ENCODE data around the gene ALDH3B2. TPM values are rescaled to one million over a fixed set of nuclear protein-coding genes. Genes with fewer than 3 reads are reported as not detected.

Gene ALDH3B2
- total RNA-seq, 1 experiment from 2014 or later = not detected

DNA sequence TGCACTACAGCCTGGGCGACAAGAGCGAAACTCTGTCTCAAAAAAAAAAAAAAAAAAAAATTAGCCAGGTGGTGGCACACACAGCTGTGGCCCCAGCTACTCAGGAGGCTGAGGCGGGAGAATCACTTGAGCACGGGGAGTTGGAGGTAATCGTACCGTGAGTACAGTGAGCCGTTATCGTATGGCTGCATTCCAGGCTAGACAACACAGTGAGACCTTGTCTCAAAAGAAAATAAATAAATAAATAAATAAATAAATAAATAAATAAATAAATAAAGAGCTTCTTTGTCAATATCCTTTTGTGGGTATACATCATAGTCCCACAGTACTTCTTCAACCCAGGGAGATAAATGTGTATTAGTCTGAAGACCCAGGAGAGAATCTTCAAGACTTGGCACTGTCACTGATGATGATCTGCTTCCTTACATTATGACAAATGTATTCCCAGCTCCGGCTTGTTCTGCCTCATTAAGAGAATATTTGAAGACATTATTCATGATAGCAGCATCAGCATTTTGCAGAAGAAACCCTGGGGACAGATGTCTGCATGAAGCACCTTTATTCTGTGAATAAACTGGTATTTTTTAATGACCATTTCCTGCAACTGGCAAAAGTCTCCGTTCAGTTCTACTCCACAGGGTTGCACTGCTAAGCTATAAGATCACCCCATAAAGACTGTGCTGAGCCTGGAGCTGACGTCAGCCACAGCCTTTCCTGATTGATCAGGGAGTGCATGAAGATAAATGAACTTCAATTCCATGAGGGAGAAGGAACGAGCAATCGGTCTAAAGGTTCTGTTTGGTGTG, 22.2 kb downstream of the ALDH3B2 start:
- Histone ChIP-seq H3K4me3 (no peak overlapping the region), H3K36me3 (no peaks in the 10 kb centered on the region), H3K27me3 (no peaks in the 10 kb centered on the region), H3K9me3 (0 out of 2 replicates have a peak, but pooled peaks cover 2% of the 10 kb centered on the region)
- no peak for DNase-seq

DNA sequence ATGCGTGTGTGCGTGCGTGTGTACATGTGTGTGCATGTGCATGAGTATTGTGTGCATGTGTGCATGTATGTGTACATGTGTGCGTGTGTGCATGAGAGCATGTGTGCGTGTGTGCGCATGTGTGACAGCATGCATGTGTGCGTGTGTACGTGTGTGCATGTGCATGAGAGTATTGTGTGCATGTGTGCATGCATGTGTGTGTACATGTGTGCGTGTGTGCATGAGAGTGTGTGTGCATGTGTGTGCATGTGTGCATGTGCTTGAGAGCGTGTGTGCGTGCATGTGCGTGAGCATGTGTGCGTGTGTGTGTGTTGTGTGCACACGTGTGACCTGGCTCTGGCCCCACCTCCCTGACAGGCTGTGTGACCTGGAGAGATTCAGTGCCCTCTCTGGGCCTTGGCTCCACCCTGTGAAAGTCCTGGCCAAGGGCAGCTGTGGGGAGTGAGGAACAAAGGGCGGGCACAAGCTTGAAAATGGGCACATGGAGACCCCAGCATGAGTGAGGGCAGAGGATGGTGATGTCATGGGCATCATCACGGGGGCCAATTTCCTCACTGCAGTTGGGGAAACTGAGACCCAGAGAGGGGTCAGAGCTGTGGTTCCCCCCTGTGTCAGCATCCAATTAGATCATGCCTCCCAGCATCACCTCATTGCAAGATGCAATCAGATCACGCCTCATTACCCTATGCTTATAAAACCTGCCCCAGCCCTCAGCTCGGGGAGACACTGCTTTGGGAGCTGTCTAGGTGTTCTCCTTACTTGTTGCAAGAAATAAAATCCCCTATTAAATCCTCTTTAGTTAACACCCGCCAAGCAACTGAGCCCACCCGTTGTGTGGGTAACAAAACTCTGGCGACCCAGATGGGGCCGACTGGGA, 24.6 kb downstream of the ALDH3B2 start:
- no peaks in the 10 kb centered on the region for H3K27me3 ChIP-seq
- DNase-seq = no peak
- H3K9me3 ChIP-seq = no peaks in the 10 kb centered on the region
- H3K4me3 ChIP-seq = peak overlapping the region; percentile 52
- no peaks in the 10 kb centered on the region for H3K36me3 ChIP-seq

DNA sequence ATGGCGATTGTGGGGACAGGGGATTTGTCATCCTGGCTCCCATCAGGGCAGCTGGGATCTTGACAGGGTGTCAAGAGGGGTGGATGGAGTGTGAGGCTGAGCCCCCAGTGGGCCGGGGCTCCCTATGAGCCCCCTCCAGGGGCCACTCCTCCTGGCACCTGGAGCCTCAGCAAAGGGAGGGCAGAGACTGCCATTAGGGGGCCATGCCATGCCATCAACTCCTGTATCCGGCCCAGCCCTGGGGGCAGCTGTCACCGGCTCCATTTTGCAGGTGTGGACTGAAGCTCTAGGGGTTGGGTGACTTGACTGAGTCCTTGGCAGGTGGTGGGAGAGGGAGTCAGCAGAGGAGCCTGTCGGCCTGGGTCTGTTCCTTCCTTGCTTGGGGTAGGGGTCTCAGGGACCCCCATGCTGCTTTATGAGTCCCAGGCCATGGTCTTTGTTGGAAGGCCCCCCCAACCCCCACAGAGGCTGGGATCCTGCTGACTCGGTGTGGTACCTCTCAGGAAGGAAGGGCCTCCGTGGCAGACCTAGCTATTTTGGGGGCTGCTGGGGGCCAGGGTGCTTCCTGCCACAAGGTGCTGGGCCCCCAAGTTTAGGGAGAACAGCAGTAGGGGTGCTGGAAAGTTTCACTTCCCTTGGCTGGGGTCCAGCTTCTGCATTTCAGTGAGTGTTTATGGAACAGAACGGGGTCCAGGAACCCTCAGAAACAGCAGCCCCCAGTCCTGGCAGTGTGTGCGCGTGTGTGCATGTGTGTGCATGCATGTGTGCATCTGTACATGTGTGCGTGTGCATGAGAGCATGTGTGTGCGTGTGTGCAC, 25.4 kb downstream of the ALDH3B2 start:
- Histone ChIP-seq H3K27me3 (no peaks in the 10 kb centered on the region), H3K36me3 (no peaks in the 10 kb centered on the region), H3K4me3 (no peak overlapping the region), H3K9me3 (no peaks in the 10 kb centered on the region)
- DNase-seq = no peak

DNA sequence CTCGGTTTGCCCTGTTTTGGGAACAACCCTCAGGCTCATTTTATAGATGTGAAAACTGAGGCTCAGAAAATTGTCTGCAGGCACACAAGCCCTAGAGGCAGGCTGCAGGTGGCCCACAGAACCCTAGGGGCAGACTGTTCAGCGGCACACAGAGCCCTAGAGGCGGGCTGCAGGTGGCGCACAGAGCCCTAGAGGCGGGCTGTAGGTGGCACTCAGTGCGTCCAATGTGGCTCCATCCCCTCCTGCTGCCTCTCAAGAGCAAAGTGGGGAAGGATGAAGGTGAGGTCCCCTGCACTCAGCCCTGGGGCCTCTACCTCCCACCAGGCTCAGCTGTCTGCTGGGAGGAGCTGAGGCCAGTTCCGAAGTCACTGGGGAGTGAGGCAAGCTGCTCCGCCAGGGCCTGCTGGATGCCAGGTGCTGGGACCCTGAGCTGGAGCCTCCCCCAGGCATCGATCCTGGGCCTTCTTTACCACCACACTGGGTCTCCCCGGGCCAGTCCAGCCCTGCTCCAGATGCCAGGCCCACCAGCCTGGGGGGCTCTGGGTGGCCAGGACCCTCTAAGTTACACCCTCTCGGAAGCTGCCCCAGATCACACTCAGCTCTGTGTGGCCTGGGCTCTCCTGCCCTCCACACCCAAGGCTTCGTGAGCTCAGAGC, 26.2 kb downstream of the ALDH3B2 start:
- Histone ChIP-seq H3K4me3 (no peak overlapping the region), H3K27me3 (no peaks in the 10 kb centered on the region), H3K9me3 (no peaks in the 10 kb centered on the region), H3K36me3 (no peaks in the 10 kb centered on the region)
- DNase-seq = no peak

DNA sequence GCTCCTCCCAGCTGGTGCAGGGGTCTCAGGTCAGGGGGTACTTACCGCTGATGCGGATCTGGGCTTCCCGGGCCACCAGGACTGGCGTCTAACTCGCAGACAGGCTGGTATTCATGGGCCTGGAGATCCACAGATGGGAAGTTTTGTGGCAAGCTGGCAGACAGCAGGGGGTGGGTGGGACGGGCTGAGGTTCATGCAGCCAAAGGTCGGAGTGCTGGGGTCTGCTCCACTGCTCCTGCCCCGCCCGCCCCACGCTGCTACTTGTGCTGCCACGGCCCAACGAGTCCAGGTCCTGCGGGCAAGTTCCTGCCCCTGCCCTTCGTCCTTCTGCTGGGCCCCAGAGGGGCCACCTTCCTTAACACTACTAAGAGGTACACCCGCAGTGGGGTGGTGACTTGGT, 27.0 kb downstream of the ALDH3B2 start:
- Histone ChIP-seq H3K9me3 (no peaks in the 10 kb centered on the region), H3K4me3 (no peak overlapping the region), H3K27me3 (no peaks in the 10 kb centered on the region), H3K36me3 (no peaks in the 10 kb centered on the region)
- DNase-seq = no peak

DNA sequence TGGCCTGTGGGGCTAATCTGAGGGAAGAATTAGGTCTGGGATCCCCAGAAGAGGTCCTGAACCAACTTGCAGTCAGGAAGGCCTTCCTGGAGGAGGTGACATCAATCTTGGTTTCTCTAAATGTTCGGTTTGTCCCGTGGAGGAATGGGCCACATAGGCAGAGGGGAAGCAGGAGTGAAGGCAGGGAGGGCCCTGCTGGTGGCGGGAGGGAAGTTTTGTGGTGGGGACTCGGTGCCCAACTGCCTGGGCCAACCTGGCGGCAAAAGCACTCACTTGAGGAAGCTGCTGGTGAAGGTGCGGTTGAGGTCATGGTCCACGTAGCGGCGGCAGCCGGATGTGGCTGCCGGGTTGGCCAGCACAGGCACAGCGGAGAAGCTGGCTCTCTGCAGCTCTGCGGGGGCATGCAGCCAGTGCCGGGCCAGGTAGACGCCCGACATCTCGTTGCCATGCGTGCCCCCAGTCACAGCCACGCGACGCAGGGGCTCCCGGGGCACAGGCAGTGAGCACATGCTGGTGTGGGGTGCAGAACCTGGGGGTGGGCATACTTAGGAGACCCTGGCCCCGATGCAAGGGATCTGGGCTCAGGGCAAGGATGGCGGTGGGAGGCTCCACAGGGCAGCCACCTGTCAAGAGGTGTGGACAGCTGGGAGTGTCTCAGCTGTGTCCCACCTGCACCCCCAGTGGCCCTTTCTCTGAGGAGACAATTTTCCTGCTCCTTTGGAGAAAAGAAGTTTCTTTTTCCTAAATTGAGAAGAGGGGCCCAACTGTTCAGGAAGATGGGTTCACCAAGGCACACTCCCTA, 27.7 kb downstream of the ALDH3B2 start:
- no peak for DNase-seq
- Histone ChIP-seq H3K4me3 (no peak overlapping the region), H3K36me3 (no peaks in the 10 kb centered on the region), H3K27me3 (no peaks in the 10 kb centered on the region), H3K9me3 (no peaks in the 10 kb centered on the region)

DNA sequence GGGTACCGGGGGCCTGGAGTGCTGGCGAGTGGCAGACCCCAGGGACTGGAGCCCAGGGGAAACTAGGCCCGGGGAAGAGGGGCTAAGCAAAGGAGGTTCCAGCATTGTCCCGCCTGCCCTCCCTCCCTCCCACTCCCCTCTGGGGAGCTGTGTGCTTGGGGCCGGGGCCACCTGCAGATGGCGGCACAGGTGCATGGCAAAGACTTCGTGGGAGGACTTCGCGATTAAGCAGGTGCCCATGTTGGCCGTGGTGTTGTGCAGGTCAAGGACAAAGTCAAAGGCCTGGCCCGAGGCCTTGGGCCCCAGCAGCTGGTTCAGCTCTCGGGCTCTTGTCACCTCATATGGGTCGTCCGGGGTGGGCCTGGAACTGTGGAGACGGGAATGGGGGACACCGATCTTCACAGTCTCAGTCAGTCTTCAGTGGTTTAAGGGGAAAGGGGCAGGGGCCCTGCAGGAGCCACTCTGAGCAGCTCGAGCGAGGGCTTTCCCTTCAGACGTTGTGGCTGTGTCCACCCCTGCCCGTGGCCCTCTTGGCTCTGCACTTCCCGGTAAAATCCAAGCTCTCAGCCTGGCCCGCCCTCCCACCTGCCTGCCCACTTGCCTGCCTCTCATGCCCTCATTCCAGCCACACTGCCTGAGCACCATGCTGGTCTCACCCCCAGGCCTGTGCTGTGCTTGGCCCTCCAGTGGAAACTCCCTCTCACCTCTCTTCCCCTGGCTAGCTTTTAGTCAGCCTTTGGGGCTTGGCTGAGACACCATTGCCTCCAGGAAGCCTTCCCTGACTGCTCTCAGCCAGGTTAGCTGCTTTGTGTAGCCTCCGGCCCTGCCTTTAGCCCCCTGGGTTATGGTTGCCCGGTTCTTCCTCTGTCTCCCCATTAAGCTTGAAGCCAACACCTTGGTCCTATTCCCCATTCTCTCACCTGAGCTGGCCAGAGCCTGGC, 28.6 kb downstream of the ALDH3B2 start:
- Histone ChIP-seq H3K36me3 (no peaks in the 10 kb centered on the region), H3K9me3 (no peaks in the 10 kb centered on the region), H3K27me3 (no peaks in the 10 kb centered on the region), H3K4me3 (no peak overlapping the region)
- no peak for DNase-seq

DNA sequence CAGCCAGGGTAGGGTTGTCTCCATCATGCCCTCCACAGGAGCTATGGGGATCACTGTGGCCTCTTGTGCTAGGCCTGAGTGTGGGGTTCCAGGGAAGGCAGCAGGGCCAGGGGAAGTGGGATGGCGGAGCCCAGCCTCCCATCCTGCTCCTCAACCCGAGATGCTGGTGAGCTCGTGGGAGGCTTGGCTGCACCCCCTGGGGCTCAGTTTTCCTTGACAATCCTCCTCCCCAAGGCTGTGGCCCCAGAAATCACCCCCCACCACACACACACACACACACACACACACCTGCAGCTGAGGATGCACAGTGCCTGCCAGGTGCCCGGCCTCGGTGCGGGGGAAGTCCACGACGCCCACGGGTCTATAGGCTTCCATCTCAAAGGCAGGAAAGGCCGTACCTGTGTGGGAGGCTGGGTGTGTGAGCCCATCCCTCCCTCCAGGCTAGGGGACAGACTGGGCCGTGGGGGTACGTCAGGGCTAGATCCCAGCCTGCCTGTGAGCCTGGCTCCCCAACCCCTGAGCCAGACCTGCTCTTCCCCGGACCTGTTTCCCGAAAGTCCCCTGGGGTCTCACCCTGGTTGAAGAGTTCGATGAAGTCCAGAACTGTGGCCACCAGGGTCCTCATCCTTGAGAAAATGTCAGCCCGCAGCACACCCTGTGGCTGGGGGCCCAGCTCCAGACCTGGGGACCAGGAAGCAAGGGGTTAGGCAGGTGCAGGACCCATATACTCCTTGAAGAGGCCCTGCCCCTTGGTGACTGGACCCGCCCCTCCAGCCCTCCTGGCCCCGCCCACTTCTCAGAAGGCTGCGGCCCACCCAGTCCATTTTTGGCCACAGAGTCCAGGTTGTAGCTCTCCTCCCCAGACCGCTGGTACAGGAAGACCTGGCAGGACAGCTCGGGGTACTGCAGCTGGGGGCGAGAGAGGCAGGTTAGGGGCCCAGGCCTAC, 29.7 kb downstream of the ALDH3B2 start:
- Histone ChIP-seq H3K36me3 (no peaks in the 10 kb centered on the region), H3K27me3 (0 out of 2 replicates have a peak, but pooled peaks cover under 1% of the 10 kb centered on the region), H3K9me3 (no peaks in the 10 kb centered on the region), H3K4me3 (no peak overlapping the region)
- DNase-seq = no peak

DNA sequence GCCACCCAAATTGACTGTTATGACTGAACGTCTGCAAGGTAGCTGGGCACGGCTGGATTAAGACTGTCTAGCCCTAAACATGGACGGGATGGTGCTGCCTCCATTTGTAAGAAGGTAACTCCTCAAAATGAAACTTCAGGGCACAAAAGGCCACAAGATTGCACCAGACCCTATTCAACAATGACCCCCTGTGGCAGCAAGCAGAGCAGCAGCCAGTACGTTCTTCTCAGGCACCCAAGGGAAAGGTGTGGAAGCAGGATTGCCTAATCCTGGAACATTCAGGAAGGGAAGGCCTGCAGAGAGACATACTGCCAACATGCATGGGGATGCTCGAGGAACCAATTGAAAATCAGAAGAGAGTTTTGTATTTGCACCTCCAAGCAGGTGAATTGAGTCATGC, 30.4 kb downstream of the ALDH3B2 start:
- DNase-seq = no peak
- no peaks in the 10 kb centered on the region for H3K36me3 ChIP-seq
- no peaks in the 10 kb centered on the region for H3K9me3 ChIP-seq

DNA sequence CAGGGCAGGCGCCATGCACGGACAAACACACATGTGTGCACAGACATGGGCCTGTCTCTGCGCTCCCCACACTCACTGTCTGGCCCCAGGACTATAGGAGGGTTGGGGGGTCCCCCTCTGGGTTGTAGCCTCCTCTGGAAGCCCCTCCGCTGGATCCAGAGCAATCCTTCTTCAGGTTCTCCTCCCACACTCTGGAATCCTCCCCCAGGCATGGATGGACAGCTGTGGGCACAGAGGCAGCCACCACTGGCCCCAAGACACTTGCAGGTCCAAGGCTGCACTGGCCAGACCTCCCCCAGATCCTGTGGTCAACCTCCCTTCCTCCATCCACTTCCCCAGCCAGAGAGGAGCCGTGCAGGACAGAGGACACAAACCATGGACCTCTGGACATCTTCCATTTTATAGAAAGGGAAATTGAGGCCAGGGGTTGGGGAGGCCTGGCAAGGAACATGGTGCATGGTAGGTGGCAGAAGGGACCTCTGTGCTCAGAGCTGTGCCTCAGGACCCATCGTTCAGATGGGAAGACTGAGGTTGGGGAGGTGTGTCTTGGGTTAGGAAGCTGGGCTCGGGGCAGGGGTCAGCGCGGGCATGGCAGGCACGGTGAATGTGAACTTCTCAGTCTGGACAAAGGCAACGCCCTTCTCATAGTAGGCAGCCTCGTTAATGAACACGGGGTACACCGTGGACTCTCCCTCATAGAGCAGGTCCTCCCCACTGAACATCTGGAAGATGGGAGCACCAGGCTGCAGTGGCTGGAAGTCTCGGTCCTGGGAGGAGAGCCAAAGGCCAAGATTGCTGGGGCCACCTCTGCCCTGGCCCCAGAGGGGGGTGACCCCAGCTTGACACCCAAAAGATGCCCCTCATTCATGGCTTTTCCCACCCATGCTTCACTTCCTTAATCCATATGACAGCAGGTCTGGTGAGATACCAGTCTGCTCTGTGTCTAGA, 32.0 kb downstream of the ALDH3B2 start:
- no peak for DNase-seq
- Histone ChIP-seq H3K4me3 (no peak overlapping the region), H3K36me3 (no peaks in the 10 kb centered on the region), H3K9me3 (no peaks in the 10 kb centered on the region), H3K27me3 (0 out of 2 replicates have a peak, but pooled peaks cover 3% of the 10 kb centered on the region)

More for the DNA sequence above, 30.4 kb downstream of the ALDH3B2 start:
- Histone ChIP-seq H3K4me3 (no peak overlapping the region), H3K27me3 (0 out of 2 replicates have a peak, but pooled peaks cover 3% of the 10 kb centered on the region)

DNA sequence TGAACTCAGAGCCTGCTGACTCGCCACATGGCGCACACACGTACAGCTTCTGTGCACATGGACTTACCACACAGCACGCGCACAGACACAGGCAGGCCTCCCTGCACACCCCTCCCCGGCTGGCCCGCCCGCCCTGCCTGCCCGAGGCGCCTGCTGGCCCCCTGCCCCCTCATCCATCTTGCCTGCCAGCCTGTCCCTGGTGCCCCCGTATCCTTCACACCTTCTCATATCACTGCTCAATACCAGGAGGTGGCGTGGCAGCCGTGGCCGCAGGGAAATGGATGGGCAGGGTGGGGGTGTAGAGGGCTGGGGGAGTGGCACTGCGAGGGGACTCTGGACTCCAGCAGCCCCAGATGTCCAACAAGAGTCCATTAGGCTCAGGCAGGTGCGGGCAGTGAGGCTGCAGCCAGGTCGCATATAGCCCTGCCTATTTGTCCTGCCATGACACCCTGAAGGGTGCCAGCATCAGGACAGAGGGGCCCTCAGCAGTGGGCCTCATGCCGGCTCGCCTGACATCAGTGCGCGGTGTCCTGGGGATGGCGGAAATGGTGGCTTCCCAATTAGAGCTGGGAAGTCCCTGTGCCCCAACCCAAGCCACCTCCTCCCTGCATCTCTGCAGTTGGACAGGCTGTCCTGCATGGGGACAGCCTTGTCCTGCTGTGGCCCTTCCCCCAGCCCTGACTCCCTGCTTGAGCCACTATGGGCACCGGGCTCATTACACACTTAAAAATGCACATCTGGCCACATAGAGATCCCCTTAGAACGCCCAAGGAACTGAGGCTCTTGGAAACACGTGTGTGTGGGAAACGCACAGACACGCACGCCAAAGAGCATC, 32.9 kb downstream of the ALDH3B2 start:
- no peaks in the 10 kb centered on the region for H3K9me3 ChIP-seq
- no peak for DNase-seq
- no peaks in the 10 kb centered on the region for H3K36me3 ChIP-seq
- H3K27me3 ChIP-seq = 0 out of 2 replicates have a peak, but pooled peaks cover 3% of the 10 kb centered on the region
- no peak overlapping the region for H3K4me3 ChIP-seq

DNA sequence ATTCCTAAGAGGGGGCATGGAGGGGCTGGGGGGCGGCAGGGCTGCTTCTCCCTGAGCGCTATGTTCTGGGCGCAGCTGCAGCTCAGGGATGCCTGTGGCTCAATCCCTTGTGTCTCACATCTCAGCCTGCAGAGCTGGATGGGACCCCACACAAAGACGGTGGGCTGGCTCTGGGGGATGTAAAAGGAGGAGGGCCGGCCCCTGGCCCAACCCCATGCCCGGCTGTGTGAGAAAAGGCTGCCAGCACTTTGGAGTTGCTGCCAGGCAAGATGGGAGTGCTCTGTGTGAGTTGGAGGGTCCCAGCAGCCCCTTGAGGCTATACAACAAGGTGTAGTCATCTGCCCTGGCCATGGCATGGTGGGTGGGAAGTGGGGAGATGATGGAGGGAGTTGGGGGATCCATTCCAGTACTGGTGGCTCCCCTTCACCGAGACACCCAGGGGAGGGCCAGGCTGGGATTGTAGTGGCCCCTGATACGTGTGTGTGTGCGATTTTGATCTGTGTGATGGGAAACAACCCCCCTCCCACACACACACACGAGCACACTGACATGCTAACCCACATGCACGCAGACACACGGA, 33.6 kb downstream of the ALDH3B2 start:
- no peak for DNase-seq

More for the DNA sequence above, 33.6 kb downstream of the ALDH3B2 start:
- H3K36me3 ChIP-seq = no peaks in the 10 kb centered on the region
- no peaks in the 10 kb centered on the region for H3K9me3 ChIP-seq
- H3K27me3 ChIP-seq = 0 out of 2 replicates have a peak, but pooled peaks cover 3% of the 10 kb centered on the region
- no peak overlapping the region for H3K4me3 ChIP-seq
